ENCODE measurements around the gene UBE2J2.

DNA sequence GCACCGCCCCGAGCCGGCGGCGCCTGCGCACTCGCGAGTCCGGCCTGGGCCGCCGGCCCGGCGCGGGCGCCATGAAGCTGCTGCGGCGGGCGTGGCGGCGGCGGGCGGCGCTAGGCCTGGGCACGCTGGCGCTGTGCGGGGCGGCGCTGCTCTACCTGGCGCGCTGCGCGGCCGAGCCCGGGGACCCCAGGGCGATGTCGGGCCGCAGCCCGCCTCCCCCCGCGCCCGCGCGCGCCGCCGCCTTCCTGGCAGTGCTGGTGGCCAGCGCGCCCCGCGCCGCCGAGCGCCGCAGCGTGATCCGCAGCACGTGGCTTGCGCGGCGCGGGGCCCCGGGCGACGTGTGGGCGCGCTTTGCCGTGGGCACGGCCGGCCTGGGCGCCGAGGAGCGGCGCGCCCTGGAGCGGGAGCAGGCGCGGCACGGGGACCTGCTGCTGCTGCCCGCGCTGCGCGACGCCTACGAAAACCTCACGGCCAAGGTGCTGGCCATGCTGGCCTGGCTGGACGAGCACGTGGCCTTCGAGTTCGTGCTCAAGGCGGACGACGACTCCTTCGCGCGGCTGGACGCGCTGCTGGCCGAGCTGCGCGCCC, 41.4 kb downstream of the UBE2J2 start, which contains the start of gene B3GALT6:
- TF ChIP-seq, protein P1, sequence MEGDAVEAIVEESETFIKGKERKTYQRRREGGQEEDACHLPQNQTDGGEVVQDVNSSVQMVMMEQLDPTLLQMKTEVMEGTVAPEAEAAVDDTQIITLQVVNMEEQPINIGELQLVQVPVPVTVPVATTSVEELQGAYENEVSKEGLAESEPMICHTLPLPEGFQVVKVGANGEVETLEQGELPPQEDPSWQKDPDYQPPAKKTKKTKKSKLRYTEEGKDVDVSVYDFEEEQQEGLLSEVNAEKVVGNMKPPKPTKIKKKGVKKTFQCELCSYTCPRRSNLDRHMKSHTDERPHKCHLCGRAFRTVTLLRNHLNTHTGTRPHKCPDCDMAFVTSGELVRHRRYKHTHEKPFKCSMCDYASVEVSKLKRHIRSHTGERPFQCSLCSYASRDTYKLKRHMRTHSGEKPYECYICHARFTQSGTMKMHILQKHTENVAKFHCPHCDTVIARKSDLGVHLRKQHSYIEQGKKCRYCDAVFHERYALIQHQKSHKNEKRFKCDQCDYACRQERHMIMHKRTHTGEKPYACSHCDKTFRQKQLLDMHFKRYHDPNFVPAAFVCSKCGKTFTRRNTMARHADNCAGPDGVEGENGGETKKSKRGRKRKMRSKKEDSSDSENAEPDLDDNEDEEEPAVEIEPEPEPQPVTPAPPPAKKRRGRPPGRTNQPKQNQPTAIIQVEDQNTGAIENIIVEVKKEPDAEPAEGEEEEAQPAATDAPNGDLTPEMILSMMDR (IDR thresholded peaks at IDR 0.05; ENCODE audit: borderline replicate concordance, extremely low read depth, low read length, poor library complexity, severe bottlenecking): no peak
- TF ChIP-seq EZH2 (IDR thresholded peaks at IDR 0.05; ENCODE audit: borderline replicate concordance, low read depth, low read length, severe bottlenecking): no peak

Data from DND-41 (cell line).